GM12878 (cell line): Measurements from ENCODE around the gene PMF1. TPM values are rescaled to one million over a fixed set of nuclear protein-coding genes. Genes with fewer than 3 reads are reported as not detected.

Experiments
- BACH1 ChIP-seq: fragments of 450-650 bp; IDR thresholded peaks from 2 replicates; pipeline ENCODE4 v1.6.1; 2017; ENCODE audit warnings: mild to moderate bottlenecking, borderline replicate concordance
- CBFB ChIP-seq: IDR thresholded peaks from 2 replicates; pipeline ENCODE4 v1.6.1; 2016; ENCODE audit warnings: antibody characterized with exemption, low read depth
- CHD4 ChIP-seq: fragments of 200-600 bp; sonication (generic); IDR thresholded peaks from 2 replicates; pipeline ENCODE4 v1.6.1; 2016; ENCODE audit warnings: mild to moderate bottlenecking
- EED ChIP-seq: sonication (generic); IDR thresholded peaks from 2 replicates; pipeline ENCODE4 v1.6.1; 2016; ENCODE audit warnings: antibody characterized with exemption, low read depth
- FOXM1 ChIP-seq: IDR thresholded peaks from 2 replicates; pipeline ENCODE4 v1.6.1; 2012; ENCODE audit warnings: low read depth, mild to moderate bottlenecking, inconsistent platforms, low read length, moderate library complexity
- IKZF2 ChIP-seq, 2 experiments: fragments of 450-650 bp; IDR thresholded peaks; 2 replicates each; pipeline ENCODE4 v1.6.1; 2017; ENCODE audit warnings: mild to moderate bottlenecking in 2 of 2, moderate library complexity in 2 of 2
- IRF4 ChIP-seq: IDR thresholded peaks from 2 replicates; pipeline ENCODE4 v1.6.1; 2011; ENCODE audit warnings: low read depth, low read length
- IRF5 ChIP-seq: fragments of 450-650 bp; IDR thresholded peaks from 2 replicates; pipeline ENCODE4 v1.6.1; 2017; ENCODE audit warnings: borderline replicate concordance
- NFXL1 ChIP-seq: fragments of 450-650 bp; IDR thresholded peaks from 2 replicates; pipeline ENCODE4 v1.6.1; 2017; ENCODE audit warnings: antibody characterized with exemption, mild to moderate bottlenecking, borderline replicate concordance
- NR2C2 ChIP-seq: IDR thresholded peaks from 2 replicates; pipeline ENCODE4 v1.6.1; 2011; ENCODE audit warnings: borderline replicate concordance, low read depth; ENCODE audit not compliant: control insufficient read depth, insufficient read length
- NRF1 ChIP-seq: conservative IDR thresholded peaks from 2 replicates; pipeline ENCODE4 v1.6.1; 2011; ENCODE audit warnings: mild to moderate bottlenecking, low read depth, low read length, improper control_type of control experiment
- PBX3 ChIP-seq: IDR thresholded peaks from 2 replicates; pipeline ENCODE4 v1.6.1; 2011; ENCODE audit warnings: mild to moderate bottlenecking, low read depth, low read length, moderate library complexity; ENCODE audit not compliant: insufficient replicate concordance
- RELB ChIP-seq: fragments of 450-650 bp; IDR thresholded peaks from 2 replicates; pipeline ENCODE4 v1.6.1; 2017; ENCODE audit warnings: low read depth, mild to moderate bottlenecking, moderate library complexity
- SKIL ChIP-seq: fragments of 450-650 bp; IDR thresholded peaks from 2 replicates; pipeline ENCODE4 v1.6.1; 2017; ENCODE audit warnings: mild to moderate bottlenecking, low read depth, inconsistent platforms; ENCODE audit not compliant: poor library complexity, severe bottlenecking
- SREBF2 ChIP-seq: IDR thresholded peaks from 2 replicates; pipeline ENCODE4 v1.6.1; 2012; ENCODE audit warnings: mild to moderate bottlenecking, low read length
- STAT3 ChIP-seq: IDR thresholded peaks from 2 replicates; pipeline ENCODE4 v1.6.1; 2011; ENCODE audit warnings: low read depth, low read length, improper control_type of control experiment
- SUPT20H ChIP-seq: IDR thresholded peaks from 2 replicates; pipeline ENCODE4 v1.6.1; 2011; ENCODE audit warnings: low read depth, mild to moderate bottlenecking, low read length, moderate library complexity, borderline replicate concordance; ENCODE audit not compliant: control insufficient read depth
- TAF1 ChIP-seq: IDR thresholded peaks from 2 replicates; pipeline ENCODE4 v1.6.1; 2011; ENCODE audit warnings: mild to moderate bottlenecking, low read depth, low read length, borderline replicate concordance
- TCF3 ChIP-seq: IDR thresholded peaks from 2 replicates; pipeline ENCODE4 v1.6.1; 2012; ENCODE audit warnings: low read depth, mild to moderate bottlenecking, low read length, borderline replicate concordance; ENCODE audit not compliant: insufficient read depth
- polyA plus RNA-seq, 11 experiments: library from polyadenylated mRNA; depleted of rRNA in 4 of 11; unstranded in 6 of 11; stranded (reverse) in 5 of 11; fragments of >200 nt; fragmentation: Nextera tagmentation in 4 of 11; fragmentation: Illumina TruSeq in 1 of 11; extraction: Ambion mirVana in 4 of 11; extraction: Trizol in 1 of 11; gene quantifications; 1 replicate in 1 of 11; 2 replicates in 10 of 11; pipeline versions ENCODE4 v1.2.1 to v1.2.3, GENCODE V29; 2011 to 2016; ENCODE audit warnings: inconsistent platforms in 2 of 11, missing spikeins in 2 of 11, low read depth in 1 of 11
- total RNA-seq, 4 experiments: library from RNA; depleted of rRNA in 3 of 4; stranded (reverse); fragments of >200 nt in 3 of 4; fragmentation: Illumina TruSeq in 1 of 4; extraction: Trizol in 1 of 4; gene quantifications; 2 replicates each; pipeline versions ENCODE4 v1.2.1 to v1.2.3, GENCODE V29; 2013 to 2021
- TF ChIP-seq, protein P1 (sequence below): fragments of 150-350 bp; IDR thresholded peaks from 2 replicates; pipeline ENCODE4 v1.6.1; 2016; ENCODE audit warnings: low read depth, low read length

The PMF1 gene
- total and polyA plus RNA-seq, 10 of the 15 experiments (the other 5 are each of a cell fraction or from before 2014, with no cell fraction given): 6.7 to 105 (median 67.3) TPM

- TF ChIP-seq, protein P1, sequence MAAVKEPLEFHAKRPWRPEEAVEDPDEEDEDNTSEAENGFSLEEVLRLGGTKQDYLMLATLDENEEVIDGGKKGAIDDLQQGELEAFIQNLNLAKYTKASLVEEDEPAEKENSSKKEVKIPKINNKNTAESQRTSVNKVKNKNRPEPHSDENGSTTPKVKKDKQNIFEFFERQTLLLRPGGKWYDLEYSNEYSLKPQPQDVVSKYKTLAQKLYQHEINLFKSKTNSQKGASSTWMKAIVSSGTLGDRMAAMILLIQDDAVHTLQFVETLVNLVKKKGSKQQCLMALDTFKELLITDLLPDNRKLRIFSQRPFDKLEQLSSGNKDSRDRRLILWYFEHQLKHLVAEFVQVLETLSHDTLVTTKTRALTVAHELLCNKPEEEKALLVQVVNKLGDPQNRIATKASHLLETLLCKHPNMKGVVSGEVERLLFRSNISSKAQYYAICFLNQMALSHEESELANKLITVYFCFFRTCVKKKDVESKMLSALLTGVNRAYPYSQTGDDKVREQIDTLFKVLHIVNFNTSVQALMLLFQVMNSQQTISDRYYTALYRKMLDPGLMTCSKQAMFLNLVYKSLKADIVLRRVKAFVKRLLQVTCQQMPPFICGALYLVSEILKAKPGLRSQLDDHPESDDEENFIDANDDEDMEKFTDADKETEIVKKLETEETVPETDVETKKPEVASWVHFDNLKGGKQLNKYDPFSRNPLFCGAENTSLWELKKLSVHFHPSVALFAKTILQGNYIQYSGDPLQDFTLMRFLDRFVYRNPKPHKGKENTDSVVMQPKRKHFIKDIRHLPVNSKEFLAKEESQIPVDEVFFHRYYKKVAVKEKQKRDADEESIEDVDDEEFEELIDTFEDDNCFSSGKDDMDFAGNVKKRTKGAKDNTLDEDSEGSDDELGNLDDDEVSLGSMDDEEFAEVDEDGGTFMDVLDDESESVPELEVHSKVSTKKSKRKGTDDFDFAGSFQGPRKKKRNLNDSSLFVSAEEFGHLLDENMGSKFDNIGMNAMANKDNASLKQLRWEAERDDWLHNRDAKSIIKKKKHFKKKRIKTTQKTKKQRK: no peak
- no peak for TF ChIP-seq EED
- peak; percentile 95; the same call in 1 of the 2 replicates for TF ChIP-seq STAT3
- no peak for TF ChIP-seq NRF1
- peak; percentile 49 for TF ChIP-seq SKIL
- TF ChIP-seq CBFB: no peak
- TF ChIP-seq IRF4: 0 out of 2 replicates have a peak, but pooled peaks have one; percentile 22
- TF ChIP-seq SREBF2: peak; percentile 26; the same call in 1 of the 2 replicates
- no peak for TF ChIP-seq IRF5
- no peak for TF ChIP-seq TCF3
- peak; percentile 78 for TF ChIP-seq RELB
- peak in 1 of 2 experiments; percentile 17; a peak in 1 of 4 replicates for TF ChIP-seq IKZF2 (IDR thresholded peaks at IDR 0.05)
- no peak for TF ChIP-seq CHD4
- TF ChIP-seq BACH1: no peak
- peak; percentile 80 for TF ChIP-seq PBX3
- TF ChIP-seq NFXL1: no peak
- peak; percentile 70 for TF ChIP-seq TAF1
- no peak for TF ChIP-seq NR2C2
- no peak for TF ChIP-seq FOXM1
- TF ChIP-seq SUPT20H: no peak
These were observed 19.1 kb upstream of the PMF1 start, which contains the start of gene SLC25A44 (continued) for GRCh38 chr1:156193488-156194299.
